Upper lobe of right lung (tissue), 1 donor: ENCODE data around the gene NBPF12. TPM values are rescaled to one million over a fixed set of nuclear protein-coding genes. Genes with fewer than 3 reads are reported as not detected.
"Not testable (repeated sequence)": the region's sequence is repeated elsewhere in the genome, so short reads cannot be mapped to it uniquely, and the experiment has no call there.

Experiments used
- ATAC-seq: fragments of 200-7000 bp; cut with Tn5 transposase; one replicate; pipeline ENCODE4 v1.9.1; 2020; ENCODE audit warnings: mild to moderate bottlenecking, moderate library complexity
- DNase-seq: peaks from one replicate; pipeline ENCODE4 v3.0.0-alpha.2; 2020
- H3K27ac ChIP-seq: fragments of 200-600 bp; one replicate; pipeline ENCODE4 v1.8.0; 2022
- H3K27me3 ChIP-seq: fragments of 200-600 bp; one replicate; pipeline ENCODE4 v1.8.0; 2022; ENCODE audit warnings: mild to moderate bottlenecking
- H3K36me3 ChIP-seq: fragments of 200-600 bp; one replicate; pipeline ENCODE4 v1.8.0; 2022
- H3K4me1 ChIP-seq: fragments of 200-600 bp; one replicate; pipeline ENCODE4 v1.8.0; 2022
- H3K4me3 ChIP-seq: fragments of 200-600 bp; one replicate; pipeline ENCODE4 v1.8.0; 2022; ENCODE audit warnings: mild to moderate bottlenecking
- H3K9me3 ChIP-seq: fragments of 200-600 bp; one replicate; pipeline ENCODE4 v1.8.0; 2022
- intact Hi-C: fragments of 100-400 bp; cut with DNase I; formaldehyde crosslinking; loops from one replicate; pipeline ENCODE4 v1.11.0; 2022
- total RNA-seq: library from RNA; stranded (reverse); fragmentation: NEBNext Ultra II Directional; extraction: Animal tissue kit (Norgen Biotek cat#: 25700); gene quantifications from one replicate; pipeline ENCODE4 v1.2.1, GENCODE V29; 2021
- TF ChIP-seq, protein P1 (sequence below): fragments of 200-600 bp; IDR thresholded peaks from one replicate; pipeline ENCODE4 v1.8.0; 2022; ENCODE audit warnings: antibody characterized with exemption
- donor health status: DM: no; HTN: yes; CAD: no; lungs with severe emphysema.

NBPF12 gene
- total RNA-seq, 1 donor from 2014 or later: 14.2 TPM

DNA sequence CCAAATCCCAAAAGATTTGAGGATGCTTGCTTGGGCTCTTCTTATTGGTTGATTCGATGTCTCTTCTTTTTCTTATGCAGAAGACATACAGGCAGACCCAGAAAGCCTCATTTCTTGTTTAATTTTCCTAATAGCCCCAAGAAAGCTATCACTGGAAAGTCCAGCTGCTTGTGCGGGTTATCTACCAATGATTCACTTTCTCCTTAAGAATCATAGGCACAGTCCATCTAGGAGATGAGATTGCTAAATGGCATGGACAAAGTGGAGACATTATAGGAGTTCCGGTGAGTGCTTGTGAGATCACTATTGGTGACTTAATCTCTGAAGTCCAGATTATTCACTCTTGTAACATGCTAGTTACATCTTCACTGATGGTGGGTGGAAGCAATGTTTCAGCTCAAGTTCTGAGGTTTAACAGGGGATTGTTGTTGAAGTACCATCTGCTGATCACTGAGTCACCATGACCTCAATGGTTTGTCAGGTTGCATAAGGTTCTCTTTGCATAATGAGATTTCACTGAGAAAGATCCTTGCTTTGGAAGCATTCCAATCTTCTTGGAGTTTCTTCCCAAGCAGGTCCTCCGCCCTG, 92.0 kb downstream of the NBPF12 start:
- H3K36me3 ChIP-seq, DNase-seq, H3K4me1 ChIP-seq, H3K4me3 ChIP-seq, H3K27ac ChIP-seq, intact Hi-C loops, ATAC-seq, H3K9me3 ChIP-seq, H3K27me3 ChIP-seq: not testable (repeated sequence)

DNA sequence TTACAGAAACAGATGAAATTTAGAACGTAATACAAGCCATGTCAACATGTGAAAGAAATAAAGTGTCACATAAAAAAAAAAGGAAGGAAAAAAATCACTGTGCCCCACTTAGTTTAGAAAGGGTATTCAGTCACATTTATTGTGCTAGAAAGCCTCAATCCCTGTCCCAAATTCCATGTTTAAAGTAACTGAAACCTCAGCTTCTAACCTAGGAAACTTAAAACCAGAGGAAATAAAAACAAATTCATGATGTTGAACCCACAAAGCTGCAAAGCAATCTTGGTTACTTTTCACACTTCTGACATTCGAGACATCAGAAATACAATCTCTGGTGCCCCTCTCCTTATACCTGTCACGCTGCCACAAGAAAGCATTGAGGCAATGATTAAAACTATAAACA, 101.8 kb downstream of the NBPF12 start:
- Histone ChIP-seq H3K4me3 (no peak overlapping the region), H3K27ac (no peak overlapping the region), H3K4me1 (no peaks in the 10 kb centered on the region), H3K9me3 (no peaks in the 10 kb centered on the region), H3K36me3 (no peaks in the 10 kb centered on the region), H3K27me3 (no peaks in the 10 kb centered on the region)
- no peak for ATAC-seq
- TF ChIP-seq, protein P1, sequence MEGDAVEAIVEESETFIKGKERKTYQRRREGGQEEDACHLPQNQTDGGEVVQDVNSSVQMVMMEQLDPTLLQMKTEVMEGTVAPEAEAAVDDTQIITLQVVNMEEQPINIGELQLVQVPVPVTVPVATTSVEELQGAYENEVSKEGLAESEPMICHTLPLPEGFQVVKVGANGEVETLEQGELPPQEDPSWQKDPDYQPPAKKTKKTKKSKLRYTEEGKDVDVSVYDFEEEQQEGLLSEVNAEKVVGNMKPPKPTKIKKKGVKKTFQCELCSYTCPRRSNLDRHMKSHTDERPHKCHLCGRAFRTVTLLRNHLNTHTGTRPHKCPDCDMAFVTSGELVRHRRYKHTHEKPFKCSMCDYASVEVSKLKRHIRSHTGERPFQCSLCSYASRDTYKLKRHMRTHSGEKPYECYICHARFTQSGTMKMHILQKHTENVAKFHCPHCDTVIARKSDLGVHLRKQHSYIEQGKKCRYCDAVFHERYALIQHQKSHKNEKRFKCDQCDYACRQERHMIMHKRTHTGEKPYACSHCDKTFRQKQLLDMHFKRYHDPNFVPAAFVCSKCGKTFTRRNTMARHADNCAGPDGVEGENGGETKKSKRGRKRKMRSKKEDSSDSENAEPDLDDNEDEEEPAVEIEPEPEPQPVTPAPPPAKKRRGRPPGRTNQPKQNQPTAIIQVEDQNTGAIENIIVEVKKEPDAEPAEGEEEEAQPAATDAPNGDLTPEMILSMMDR: no peak
- intact Hi-C loops: no loop called here
- no peak for DNase-seq

DNA sequence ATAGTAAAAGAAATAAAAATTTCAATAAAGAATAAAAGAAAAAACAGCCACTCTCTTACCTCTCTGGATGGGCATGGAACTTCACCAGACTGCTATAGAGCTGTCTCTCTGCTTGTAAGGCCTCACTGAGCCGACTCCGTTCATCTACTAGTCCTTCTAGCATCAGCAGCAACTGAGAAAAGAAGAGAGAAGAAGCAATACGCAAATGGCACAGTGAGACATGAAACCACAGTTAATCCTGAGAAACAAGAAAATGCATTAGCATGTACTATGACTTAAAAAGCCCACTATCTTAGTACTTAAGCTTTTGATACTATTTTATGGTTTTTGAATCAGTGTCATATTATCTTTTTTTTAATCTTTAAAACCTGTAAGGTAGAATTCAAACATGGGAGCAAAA, 104.8 kb downstream of the NBPF12 start:
- DNase-seq, H3K4me3 ChIP-seq, H3K4me1 ChIP-seq, H3K27ac ChIP-seq, H3K9me3 ChIP-seq, H3K36me3 ChIP-seq, ATAC-seq, intact Hi-C loops, H3K27me3 ChIP-seq: not testable (repeated sequence)

DNA sequence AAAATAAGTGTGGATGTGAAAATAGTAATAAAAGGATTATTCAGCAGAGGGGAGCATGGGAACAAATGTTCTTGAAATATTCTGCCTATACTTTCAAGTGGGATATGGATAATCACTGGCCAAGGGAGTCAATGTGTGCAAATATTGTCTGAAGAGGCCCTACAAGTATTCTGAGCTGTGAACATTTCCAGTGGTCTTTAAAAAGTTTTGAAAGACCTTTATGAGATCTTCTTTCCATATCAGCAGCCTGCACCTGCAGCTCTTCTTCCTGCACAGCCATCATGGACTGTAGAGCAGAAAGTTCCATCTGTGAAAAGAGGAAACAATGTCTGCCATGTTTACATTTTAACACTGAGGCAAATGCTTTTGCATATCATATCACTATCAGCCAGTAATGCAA, 106.4 kb downstream of the NBPF12 start:
- H3K36me3 ChIP-seq, H3K4me1 ChIP-seq, ATAC-seq, DNase-seq, H3K4me3 ChIP-seq, H3K27ac ChIP-seq, H3K27me3 ChIP-seq, H3K9me3 ChIP-seq, intact Hi-C loops: not testable (repeated sequence)

Other genes starting within 250 kb of the NBPF12 start
- gene PRKAB2, start 234.1 kb downstream of the NBPF12 start, total RNA-seq: 12.3 TPM